NOMO-1 (cell line): Measurements from ENCODE around the gene MYOT.

ENCODE experiments used
- DNase-seq, 2 experiments: peaks; one replicate each; lab custom pipeline; 2025; ENCODE audit not compliant: unreplicated experiment in 2 of 2; lab: John Stamatoyannopoulos, UW

The MYOT gene

GRCh38 chr5:137899493-137899892, 31.8 kb downstream of the MYOT start:
- no peak for DNase-seq

GRCh38 chr5:137901011-137901817, 33.6 kb downstream of the MYOT start:
- peak in 1 of 2 experiments; percentile 31 for DNase-seq

GRCh38 chr5:137902408-137903133, 34.9 kb downstream of the MYOT start:
- DNase-seq, result no peak

GRCh38 chr5:137914758-137915157, 47.1 kb downstream of the MYOT start:
- DNase-seq, result no peak

GRCh38 chr5:137916923-137917322, 49.3 kb downstream of the MYOT start:
- no peak for DNase-seq

GRCh38 chr5:137921931-137922330, 54.3 kb downstream of the MYOT start:
- DNase-seq, result no peak

DNA sequence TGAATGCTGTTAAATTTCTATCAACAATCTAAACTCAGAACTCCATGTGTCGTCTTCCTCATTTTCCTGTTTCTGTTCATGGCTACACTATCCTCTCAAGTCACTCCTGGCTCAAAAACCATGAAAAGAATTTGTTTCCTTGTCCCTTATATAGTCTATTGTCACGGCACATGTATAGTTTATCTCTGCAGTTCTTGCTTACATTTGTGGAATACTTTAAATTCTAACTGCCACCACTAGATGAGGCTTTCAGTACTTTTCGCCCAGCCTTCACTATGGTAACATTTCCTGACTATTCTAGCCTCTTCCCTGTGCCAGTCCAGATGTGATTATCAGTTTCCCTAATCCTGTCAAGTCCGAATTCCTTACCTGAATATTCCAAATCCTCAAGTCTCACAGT, 56.2 kb downstream of the MYOT start:
- no peak for DNase-seq

- no peak for DNase-seq
Measured at GRCh38 chr5:137932800-137933199, 65.1 kb downstream of the MYOT start.

- no peak for DNase-seq
Measured at GRCh38 chr5:137933491-137933911, 65.8 kb downstream of the MYOT start.

DNA sequence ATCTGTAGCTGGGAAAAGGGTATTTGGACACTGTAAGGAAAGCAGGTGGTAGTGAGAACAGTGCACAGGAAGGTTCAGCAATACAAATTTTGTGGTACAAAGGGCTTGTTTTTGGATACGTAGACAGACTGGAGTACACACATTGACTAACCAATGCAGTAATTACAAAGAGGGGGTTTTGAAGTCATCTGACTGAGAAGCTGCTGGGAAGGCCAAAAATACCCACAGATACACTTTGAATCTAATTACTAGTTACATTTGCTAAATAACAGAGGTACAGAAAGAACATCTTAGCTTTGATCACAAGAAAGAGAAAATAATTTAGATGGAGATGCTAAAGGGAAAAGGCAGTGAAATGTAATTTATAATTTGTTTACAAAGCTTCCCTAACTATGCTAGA, 67.5 kb downstream of the MYOT start:
- DNase-seq, result no peak

DNA sequence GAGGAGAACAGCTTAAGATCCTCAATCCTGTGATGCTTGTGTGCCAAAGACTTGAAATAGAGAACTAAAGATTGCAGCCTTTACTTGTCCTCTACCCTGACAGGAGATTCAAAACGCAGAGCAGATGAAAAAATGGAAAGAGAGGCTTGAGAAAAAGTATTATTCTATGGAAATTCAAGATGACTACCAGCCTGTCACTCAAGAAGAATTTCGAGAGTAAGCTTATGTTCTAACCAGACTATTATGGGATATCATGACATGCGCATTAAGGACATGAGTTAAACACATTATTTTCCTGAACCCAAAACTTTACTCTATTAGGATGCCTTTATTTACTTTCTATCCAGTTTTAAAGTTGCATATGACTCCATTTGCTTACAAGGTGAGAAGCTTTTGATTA, 68.0 kb downstream of the MYOT start:
- no peak for DNase-seq
